Ovary (tissue), 3 donors: ENCODE results near the gene PWP1.

Experiments
- EP300 ChIP-seq: sonication (generic); formaldehyde crosslinking; IDR thresholded peaks from one replicate; pipeline ENCODE4 v1.6.1; 2017; ENCODE audit warnings: antibody characterized with exemption
- POLR2A ChIP-seq: fragments of 450-650 bp; IDR thresholded peaks from one replicate; pipeline ENCODE4 v1.6.1; 2017; ENCODE audit warnings: antibody characterized with exemption, mild to moderate bottlenecking, moderate library complexity
- TF ChIP-seq, protein P1 (sequence below), 3 donors: fragments of 450-650 bp in 2 of 3; fragments of 200-600 bp in 1 of 3; IDR thresholded peaks; one replicate each; pipeline versions ENCODE4 v1.5.1 to v1.8.0; 2016 to 2022; ENCODE audit warnings: antibody characterized with exemption in 3 of 3, mild to moderate bottlenecking in 1 of 3
- donor health status: DM: no; HTN: no; CAD: no.

GRCh38 chr12:107730618-107731341 lies 45.2 kb downstream of the PWP1 start:
- TF ChIP-seq, protein P1, sequence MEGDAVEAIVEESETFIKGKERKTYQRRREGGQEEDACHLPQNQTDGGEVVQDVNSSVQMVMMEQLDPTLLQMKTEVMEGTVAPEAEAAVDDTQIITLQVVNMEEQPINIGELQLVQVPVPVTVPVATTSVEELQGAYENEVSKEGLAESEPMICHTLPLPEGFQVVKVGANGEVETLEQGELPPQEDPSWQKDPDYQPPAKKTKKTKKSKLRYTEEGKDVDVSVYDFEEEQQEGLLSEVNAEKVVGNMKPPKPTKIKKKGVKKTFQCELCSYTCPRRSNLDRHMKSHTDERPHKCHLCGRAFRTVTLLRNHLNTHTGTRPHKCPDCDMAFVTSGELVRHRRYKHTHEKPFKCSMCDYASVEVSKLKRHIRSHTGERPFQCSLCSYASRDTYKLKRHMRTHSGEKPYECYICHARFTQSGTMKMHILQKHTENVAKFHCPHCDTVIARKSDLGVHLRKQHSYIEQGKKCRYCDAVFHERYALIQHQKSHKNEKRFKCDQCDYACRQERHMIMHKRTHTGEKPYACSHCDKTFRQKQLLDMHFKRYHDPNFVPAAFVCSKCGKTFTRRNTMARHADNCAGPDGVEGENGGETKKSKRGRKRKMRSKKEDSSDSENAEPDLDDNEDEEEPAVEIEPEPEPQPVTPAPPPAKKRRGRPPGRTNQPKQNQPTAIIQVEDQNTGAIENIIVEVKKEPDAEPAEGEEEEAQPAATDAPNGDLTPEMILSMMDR (IDR thresholded peaks at IDR 0.05), result no peak
- no peak for TF ChIP-seq POLR2A
- TF ChIP-seq EP300, result no peak
